Prostate gland (tissue), 2 donors: ENCODE measurements around the gene GALNT2.

ENCODE experiments used
- POLR2A ChIP-seq: fragments of 450-650 bp; IDR thresholded peaks from one replicate; pipeline ENCODE4 v1.6.1; 2016; ENCODE audit warnings: antibody characterized with exemption, mild to moderate bottlenecking
- TF ChIP-seq, protein P1 (sequence below), 4 experiments: fragments of 200-600 bp in 2 of 4; fragments of 450-650 bp in 2 of 4; sonication (generic) in 2 of 4; IDR thresholded peaks; 1 replicate in 3 of 4; 2 replicates in 1 of 4; pipeline ENCODE4 v1.5.1; 2016 to 2019; ENCODE audit warnings: antibody characterized with exemption in 4 of 4, mild to moderate bottlenecking in 2 of 4, moderate library complexity in 2 of 4

DNA sequence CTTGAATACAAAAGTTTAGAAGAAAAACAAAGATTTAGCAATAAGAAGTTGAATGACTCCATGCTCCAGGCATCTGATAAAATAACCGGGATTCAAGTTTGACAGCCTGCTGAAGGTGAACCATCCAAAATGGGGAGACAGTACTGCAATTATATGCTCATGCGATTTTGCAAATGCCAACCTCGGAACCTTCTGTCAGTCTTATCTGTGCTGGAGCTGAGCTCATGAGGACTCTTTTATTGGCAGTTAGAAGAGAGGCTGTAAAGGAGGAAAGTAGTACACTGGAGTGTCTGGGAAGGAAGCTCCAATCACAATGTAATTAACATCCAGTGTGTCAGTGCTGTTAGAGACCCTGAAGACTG, 170.0 kb downstream of the GALNT2 start:
- no peak for TF ChIP-seq POLR2A
- TF ChIP-seq, protein P1, sequence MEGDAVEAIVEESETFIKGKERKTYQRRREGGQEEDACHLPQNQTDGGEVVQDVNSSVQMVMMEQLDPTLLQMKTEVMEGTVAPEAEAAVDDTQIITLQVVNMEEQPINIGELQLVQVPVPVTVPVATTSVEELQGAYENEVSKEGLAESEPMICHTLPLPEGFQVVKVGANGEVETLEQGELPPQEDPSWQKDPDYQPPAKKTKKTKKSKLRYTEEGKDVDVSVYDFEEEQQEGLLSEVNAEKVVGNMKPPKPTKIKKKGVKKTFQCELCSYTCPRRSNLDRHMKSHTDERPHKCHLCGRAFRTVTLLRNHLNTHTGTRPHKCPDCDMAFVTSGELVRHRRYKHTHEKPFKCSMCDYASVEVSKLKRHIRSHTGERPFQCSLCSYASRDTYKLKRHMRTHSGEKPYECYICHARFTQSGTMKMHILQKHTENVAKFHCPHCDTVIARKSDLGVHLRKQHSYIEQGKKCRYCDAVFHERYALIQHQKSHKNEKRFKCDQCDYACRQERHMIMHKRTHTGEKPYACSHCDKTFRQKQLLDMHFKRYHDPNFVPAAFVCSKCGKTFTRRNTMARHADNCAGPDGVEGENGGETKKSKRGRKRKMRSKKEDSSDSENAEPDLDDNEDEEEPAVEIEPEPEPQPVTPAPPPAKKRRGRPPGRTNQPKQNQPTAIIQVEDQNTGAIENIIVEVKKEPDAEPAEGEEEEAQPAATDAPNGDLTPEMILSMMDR (IDR thresholded peaks at IDR 0.05), result no peak
